SU-DHL-6 (cell line): ENCODE results near the gene ZCCHC7.
A peak's percentile ranks its signal among the peaks of the same experiment; 100 is the strongest.
"Not testable (repeated sequence)": the region's sequence is repeated elsewhere in the genome, so short reads cannot be mapped to it uniquely, and the experiment has no call there.

Source experiments
- H2AFZ ChIP-seq: fragments of 200-600 bp; sonication (generic); 2 replicates; pipeline ENCODE4 v1.6.1; 2014; ENCODE audit warnings: low read depth, mild to moderate bottlenecking, moderate library complexity, mixed read lengths, antibody characterized with exemption, low read length; ENCODE audit not compliant: severe bottlenecking
- H3F3A ChIP-seq: fragments of 200-600 bp; shearing (Covaris generic); 2 replicates; pipeline ENCODE4 v1.6.0; 2016; ENCODE audit warnings: antibody characterized with exemption, mild to moderate bottlenecking; ENCODE audit not compliant: insufficient read depth
- H3K27ac ChIP-seq: fragments of 200-600 bp; sonication (generic); 2 replicates; pipeline ENCODE4 v1.5.1; 2016; ENCODE audit warnings: low read depth, mild to moderate bottlenecking, low read length, moderate library complexity, mixed read lengths
- H3K27me3 ChIP-seq: fragments of 200-600 bp; sonication (generic), shearing (Covaris generic); 2 replicates; pipeline ENCODE4 v1.6.0; 2014; ENCODE audit warnings: mild to moderate bottlenecking, low read length
- H3K36me3 ChIP-seq: fragments of 200-600 bp; sonication (generic); 2 replicates; pipeline ENCODE4 v1.6.1; 2014; ENCODE audit warnings: mild to moderate bottlenecking, low read length, mixed read lengths
- H3K4me2 ChIP-seq: fragments of 300-600, 200-600 bp; shearing (Covaris generic), sonication (generic); 2 replicates; pipeline ENCODE4 v1.6.0; 2014; ENCODE audit warnings: low read length, low read depth, mild to moderate bottlenecking; ENCODE audit not compliant: poor library complexity, severe bottlenecking
- H3K4me3 ChIP-seq: fragments of 200-600 bp; sonication (generic); 2 replicates; pipeline ENCODE4 v1.5.1; 2014; ENCODE audit warnings: antibody characterized with exemption, low read length, mild to moderate bottlenecking, mixed read lengths; ENCODE audit not compliant: insufficient read depth, poor library complexity, severe bottlenecking
- H3K79me2 ChIP-seq: fragments of 200-600 bp; sonication (generic); 2 replicates; pipeline ENCODE4 v1.6.1; 2014; ENCODE audit warnings: mild to moderate bottlenecking, low read length, moderate library complexity; ENCODE audit not compliant: insufficient read depth
- H3K9ac ChIP-seq: fragments of 200-600 bp; sonication (generic); 2 replicates; pipeline ENCODE4 v1.7.0; 2014; ENCODE audit warnings: mild to moderate bottlenecking, low read length
- H3K9me2 ChIP-seq: fragments of 200-600 bp; sonication (generic); replicated peaks from 2 replicates; pipeline ENCODE4 v1.6.1; 2014; ENCODE audit warnings: low read length; ENCODE audit not compliant: insufficient read depth
- H3K9me3 ChIP-seq: fragments of 200-600 bp; sonication (generic); 2 replicates; pipeline ENCODE4 v1.6.1; 2014; ENCODE audit warnings: low read length, mixed read lengths; ENCODE audit not compliant: insufficient read depth
- H4K20me1 ChIP-seq: fragments of 200-600 bp; sonication (generic); 2 replicates; pipeline ENCODE4 v1.6.1; 2014; ENCODE audit warnings: low read depth, mild to moderate bottlenecking, antibody characterized with exemption, low read length, moderate library complexity, mixed read lengths
- CTCF ChIP-seq: fragments of 200-600 bp; sonication (generic); IDR thresholded peaks from one replicate; pipeline ENCODE4 v1.5.1; 2017; ENCODE audit warnings: antibody characterized with exemption, mild to moderate bottlenecking, low read length, moderate library complexity; ENCODE audit not compliant: insufficient read depth, poor library complexity, severe bottlenecking
- EZH2phosphoT487 ChIP-seq: fragments of 200-600 bp; sonication (generic), shearing (Covaris generic); conservative IDR thresholded peaks from 2 replicates; pipeline ENCODE4 v1.6.1; 2018; ENCODE audit warnings: mild to moderate bottlenecking, antibody characterized with exemption, low read length, moderate library complexity, mixed read lengths

ZCCHC7 gene

GRCh38 chr9:37392272-37392671 is 271.9 kb downstream of the ZCCHC7 start:
- H2AFZ ChIP-seq, result no peak overlapping the region
- no peak overlapping the region for H3K9ac ChIP-seq
- H3F3A ChIP-seq, result peaks cover 88% of the 10 kb centered on the region

GRCh38 chr9:37395229-37395628 is 274.9 kb downstream of the ZCCHC7 start:
- no peaks in the 10 kb centered on the region for H4K20me1 ChIP-seq
- H3K27me3 ChIP-seq, result no peaks in the 10 kb centered on the region
- peak overlapping the region; percentile 7 for H3K4me3 ChIP-seq
- H3K9me3 ChIP-seq, result no peaks in the 10 kb centered on the region
- peak overlapping the region; percentile 62 for H3K4me2 ChIP-seq
- H2AFZ ChIP-seq, result peak overlapping the region; percentile 1
- TF ChIP-seq CTCF, result no peak
- no peak for TF ChIP-seq EZH2phosphoT487
- H3K9me2 ChIP-seq, result no peaks in the 10 kb centered on the region
- H3F3A ChIP-seq, result peaks cover 95% of the 10 kb centered on the region
- H3K9ac ChIP-seq, result peak overlapping the region; percentile 83
- H3K79me2 ChIP-seq, result 0 out of 2 replicates have a peak, but pooled peaks cover 9% of the 10 kb centered on the region
- peak overlapping the region; percentile 95 for H3K27ac ChIP-seq
- no peaks in the 10 kb centered on the region for H3K36me3 ChIP-seq

More at GRCh38 chr9:37392272-37392671, 271.9 kb downstream of the ZCCHC7 start:
- no peaks in the 10 kb centered on the region for H3K9me2 ChIP-seq
- H3K27me3 ChIP-seq, result no peaks in the 10 kb centered on the region
- TF ChIP-seq CTCF (no peak), EZH2phosphoT487 (no peak)
- H3K9me3 ChIP-seq, result no peaks in the 10 kb centered on the region
- no peaks in the 10 kb centered on the region for H3K36me3 ChIP-seq
- H3K27ac ChIP-seq, result peak overlapping the region; percentile 95
- no peak overlapping the region for H3K4me3 ChIP-seq
- H3K79me2 ChIP-seq, result 0 out of 2 replicates have a peak, but pooled peaks cover 4% of the 10 kb centered on the region
- no peak overlapping the region for H3K4me2 ChIP-seq
- H4K20me1 ChIP-seq, result no peaks in the 10 kb centered on the region

GRCh38 chr9:37395663-37396062 is 275.3 kb downstream of the ZCCHC7 start:
- Histone ChIP-seq H3F3A (peaks cover 95% of the 10 kb centered on the region), H3K9me2 (no peaks in the 10 kb centered on the region), H3K4me3 (peak overlapping the region; percentile 7), H3K79me2 (peaks cover 12% of the 10 kb centered on the region; the same call in 1 of the 2 replicates), H3K27ac (peak overlapping the region; percentile 95), H3K9ac (peak overlapping the region; percentile 83), H3K27me3 (no peaks in the 10 kb centered on the region), H4K20me1 (no peaks in the 10 kb centered on the region), H3K4me2 (peak overlapping the region; percentile 62), H3K36me3 (no peaks in the 10 kb centered on the region), H3K9me3 (no peaks in the 10 kb centered on the region), H2AFZ (no peak overlapping the region)
- TF ChIP-seq CTCF (no peak), EZH2phosphoT487 (no peak)

GRCh38 chr9:37397948-37398347 is 277.6 kb downstream of the ZCCHC7 start:
- peak overlapping the region; percentile 83 for H3K9ac ChIP-seq
- H4K20me1 ChIP-seq, H3K27me3 ChIP-seq, H2AFZ ChIP-seq, H3K36me3 ChIP-seq, H3K9me3 ChIP-seq, H3K9me2 ChIP-seq: not testable (repeated sequence)
- peak overlapping the region; percentile 95 for H3K27ac ChIP-seq
- peak overlapping the region; percentile 62 for H3K4me2 ChIP-seq
- H3F3A ChIP-seq, result peaks cover 96% of the 10 kb centered on the region
- H3K4me3 ChIP-seq, result peak overlapping the region; percentile 29
- peaks cover 18% of the 10 kb centered on the region; the same call in 1 of the 2 replicates for H3K79me2 ChIP-seq
